K562 (cell line): Measurements from ENCODE around the gene USP32.
"Not testable (repeated sequence)": the region's sequence is repeated elsewhere in the genome, so short reads cannot be mapped to it uniquely, and the experiment has no call there.

Experiments used
- CTCF ChIP-seq, 3 experiments: IDR thresholded peaks in 2 of 3; conservative IDR thresholded peaks in 1 of 3; 2 replicates each; pipeline ENCODE4 v1.5.1; 2011 to 2012; ENCODE audit warnings: low read length in 3 of 3, mild to moderate bottlenecking in 3 of 3, control low read depth in 2 of 3, improper control_type of control experiment in 1 of 3, inconsistent platforms in 1 of 3, low read depth in 1 of 3, mixed read lengths in 1 of 3, moderate library complexity in 1 of 3; ENCODE audit not compliant: insufficient read depth in 2 of 3
- EP300 ChIP-seq: IDR thresholded peaks from 2 replicates; pipeline ENCODE4 v1.6.1; 2012; ENCODE audit warnings: low read length, improper control_type of control experiment
- EZH2 ChIP-seq: IDR thresholded peaks from 2 replicates; pipeline ENCODE4 v1.6.1; 2012; ENCODE audit warnings: low read depth, mild to moderate bottlenecking, inconsistent platforms, low read length, borderline replicate concordance
- FOXA1 ChIP-seq: fragments of 450-650 bp; IDR thresholded peaks from 2 replicates; pipeline ENCODE4 v1.6.1; 2016; ENCODE audit warnings: mild to moderate bottlenecking, borderline replicate concordance
- JUND ChIP-seq, 2 experiments: IDR thresholded peaks; 2 replicates in 1 of 2; 3 replicates in 1 of 2; pipeline ENCODE4 v1.6.1; 2011; ENCODE audit warnings: borderline replicate concordance in 2 of 2, low read depth in 2 of 2, low read length in 2 of 2, improper control_type of control experiment in 1 of 2, missing biosample characterization in 1 of 2, missing genetic modification characterization in 1 of 2, missing genetic modification reagents in 1 of 2
- MLX ChIP-seq, 2 experiments: fragments of 450-650 bp in 1 of 2; sonication (generic) in 1 of 2; formaldehyde crosslinking; conservative IDR thresholded peaks; 2 replicates each; pipeline versions ENCODE4 v1.4.0 to v1.8.1; 2020 to 2022; ENCODE audit warnings: mild to moderate bottlenecking in 1 of 2, missing genetic modification reagents in 1 of 2
- POLR2AphosphoS5 ChIP-seq: IDR thresholded peaks from 2 replicates; pipeline ENCODE4 v1.6.1; 2011; ENCODE audit warnings: mild to moderate bottlenecking, low read depth, low read length, moderate library complexity; ENCODE audit not compliant: control insufficient read depth, insufficient read depth
- SP2 ChIP-seq: IDR thresholded peaks from 2 replicates; pipeline ENCODE4 v1.6.1; 2011; ENCODE audit warnings: mild to moderate bottlenecking, low read depth, low read length, moderate library complexity; ENCODE audit not compliant: poor library complexity, severe bottlenecking; ENCODE audit errors: extremely low read depth
- TBP ChIP-seq: optimal IDR thresholded peaks from 2 replicates; pipeline ENCODE3; 2011; ENCODE audit warnings: low read depth, low read length, improper control_type of control experiment
- USF2 ChIP-seq: sonication (generic); formaldehyde crosslinking; IDR thresholded peaks from 2 replicates; pipeline ENCODE4 v1.5.0; 2020; ENCODE audit warnings: missing genetic modification reagents
- ZBTB33 ChIP-seq: sonication (generic); formaldehyde crosslinking; IDR thresholded peaks from 2 replicates; pipeline ENCODE4 v1.8.1; 2023; ENCODE audit warnings: mild to moderate bottlenecking, missing genetic modification reagents
- ZNF24 ChIP-seq: fragments of 450-650 bp; IDR thresholded peaks from 2 replicates; pipeline ENCODE4 v1.6.1; 2016
- ZNF512 ChIP-seq: IDR thresholded peaks from 2 replicates; pipeline ENCODE4 v1.6.1; 2016; ENCODE audit warnings: missing genetic modification characterization, missing compliant biosample characterization

- not testable (repeated sequence) for TF ChIP-seq CTCF (IDR thresholded peaks at IDR 0.05 in 2 of 3, conservative IDR thresholded peaks at IDR 0.05 in 1 of 3; ENCODE audit: insufficient read depth in 2 of 3, low read depth in 1 of 3, low read length in 3 of 3); EZH2; FOXA1; SP2; ZNF512 (tag); USF2 (CRISPR knock-in tag); ZBTB33 (CRISPR knock-in tag); MLX (CRISPR knock-in tag; conservative IDR thresholded peaks at IDR 0.05); ZNF24; EP300; TBP; JUND (IDR thresholded peaks at IDR 0.05; ENCODE audit: borderline replicate concordance, low read depth, low read length); JUND (tag; IDR thresholded peaks at IDR 0.05; ENCODE audit: borderline replicate concordance, low read depth, low read length); POLR2AphosphoS5
Measured at GRCh38 chr17:60227276-60227675, 164.7 kb downstream of the USP32 start.
